Measurements from ENCODE around the gene SF3B4.

DNA sequence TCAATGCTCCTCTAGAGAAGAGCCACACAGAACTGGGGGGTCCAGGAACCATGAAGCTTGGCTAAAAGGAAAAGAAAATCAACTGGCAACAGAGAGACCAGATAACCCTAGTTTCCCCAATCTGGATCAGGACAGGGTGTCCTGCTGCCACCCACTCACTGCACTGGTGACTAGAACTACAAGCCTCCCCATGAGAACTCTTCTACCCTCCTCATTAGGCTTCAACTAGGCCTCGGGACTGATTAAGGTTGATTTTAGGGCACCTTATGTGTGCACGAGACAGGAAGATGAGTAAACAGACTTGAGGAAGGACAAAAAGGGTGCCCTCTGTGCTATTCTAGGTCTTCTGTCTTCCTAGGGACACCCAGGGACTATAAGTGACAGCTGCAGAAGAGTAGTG lies 2.3 kb upstream of the SF3B4 start:
- TF ChIP-seq, protein P1, sequence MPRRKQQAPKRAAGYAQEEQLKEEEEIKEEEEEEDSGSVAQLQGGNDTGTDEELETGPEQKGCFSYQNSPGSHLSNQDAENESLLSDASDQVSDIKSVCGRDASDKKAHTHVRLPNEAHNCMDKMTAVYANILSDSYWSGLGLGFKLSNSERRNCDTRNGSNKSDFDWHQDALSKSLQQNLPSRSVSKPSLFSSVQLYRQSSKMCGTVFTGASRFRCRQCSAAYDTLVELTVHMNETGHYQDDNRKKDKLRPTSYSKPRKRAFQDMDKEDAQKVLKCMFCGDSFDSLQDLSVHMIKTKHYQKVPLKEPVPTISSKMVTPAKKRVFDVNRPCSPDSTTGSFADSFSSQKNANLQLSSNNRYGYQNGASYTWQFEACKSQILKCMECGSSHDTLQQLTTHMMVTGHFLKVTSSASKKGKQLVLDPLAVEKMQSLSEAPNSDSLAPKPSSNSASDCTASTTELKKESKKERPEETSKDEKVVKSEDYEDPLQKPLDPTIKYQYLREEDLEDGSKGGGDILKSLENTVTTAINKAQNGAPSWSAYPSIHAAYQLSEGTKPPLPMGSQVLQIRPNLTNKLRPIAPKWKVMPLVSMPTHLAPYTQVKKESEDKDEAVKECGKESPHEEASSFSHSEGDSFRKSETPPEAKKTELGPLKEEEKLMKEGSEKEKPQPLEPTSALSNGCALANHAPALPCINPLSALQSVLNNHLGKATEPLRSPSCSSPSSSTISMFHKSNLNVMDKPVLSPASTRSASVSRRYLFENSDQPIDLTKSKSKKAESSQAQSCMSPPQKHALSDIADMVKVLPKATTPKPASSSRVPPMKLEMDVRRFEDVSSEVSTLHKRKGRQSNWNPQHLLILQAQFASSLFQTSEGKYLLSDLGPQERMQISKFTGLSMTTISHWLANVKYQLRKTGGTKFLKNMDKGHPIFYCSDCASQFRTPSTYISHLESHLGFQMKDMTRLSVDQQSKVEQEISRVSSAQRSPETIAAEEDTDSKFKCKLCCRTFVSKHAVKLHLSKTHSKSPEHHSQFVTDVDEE (CRISPR knock-in tag; IDR thresholded peaks at IDR 0.05), result no peak
- no peak for TF ChIP-seq ZNF565 (CRISPR knock-in tag; conservative IDR thresholded peaks at IDR 0.05; ENCODE audit: low read depth)
- TF ChIP-seq, protein P2, sequence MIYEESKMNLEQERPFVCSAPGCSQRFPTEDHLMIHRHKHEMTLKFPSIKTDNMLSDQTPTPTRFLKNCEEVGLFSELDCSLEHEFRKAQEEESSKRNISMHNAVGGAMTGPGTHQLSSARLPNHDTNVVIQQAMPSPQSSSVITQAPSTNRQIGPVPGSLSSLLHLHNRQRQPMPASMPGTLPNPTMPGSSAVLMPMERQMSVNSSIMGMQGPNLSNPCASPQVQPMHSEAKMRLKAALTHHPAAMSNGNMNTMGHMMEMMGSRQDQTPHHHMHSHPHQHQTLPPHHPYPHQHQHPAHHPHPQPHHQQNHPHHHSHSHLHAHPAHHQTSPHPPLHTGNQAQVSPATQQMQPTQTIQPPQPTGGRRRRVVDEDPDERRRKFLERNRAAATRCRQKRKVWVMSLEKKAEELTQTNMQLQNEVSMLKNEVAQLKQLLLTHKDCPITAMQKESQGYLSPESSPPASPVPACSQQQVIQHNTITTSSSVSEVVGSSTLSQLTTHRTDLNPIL (CRISPR knock-in tag; IDR thresholded peaks at IDR 0.05; ENCODE audit: low read depth), result no peak
- TF ChIP-seq ZC3H10 (CRISPR knock-in tag; IDR thresholded peaks at IDR 0.05), result no peak
- no peak for TF ChIP-seq GLIS3 (CRISPR knock-in tag; IDR thresholded peaks at IDR 0.05)
- TF ChIP-seq, protein P3, sequence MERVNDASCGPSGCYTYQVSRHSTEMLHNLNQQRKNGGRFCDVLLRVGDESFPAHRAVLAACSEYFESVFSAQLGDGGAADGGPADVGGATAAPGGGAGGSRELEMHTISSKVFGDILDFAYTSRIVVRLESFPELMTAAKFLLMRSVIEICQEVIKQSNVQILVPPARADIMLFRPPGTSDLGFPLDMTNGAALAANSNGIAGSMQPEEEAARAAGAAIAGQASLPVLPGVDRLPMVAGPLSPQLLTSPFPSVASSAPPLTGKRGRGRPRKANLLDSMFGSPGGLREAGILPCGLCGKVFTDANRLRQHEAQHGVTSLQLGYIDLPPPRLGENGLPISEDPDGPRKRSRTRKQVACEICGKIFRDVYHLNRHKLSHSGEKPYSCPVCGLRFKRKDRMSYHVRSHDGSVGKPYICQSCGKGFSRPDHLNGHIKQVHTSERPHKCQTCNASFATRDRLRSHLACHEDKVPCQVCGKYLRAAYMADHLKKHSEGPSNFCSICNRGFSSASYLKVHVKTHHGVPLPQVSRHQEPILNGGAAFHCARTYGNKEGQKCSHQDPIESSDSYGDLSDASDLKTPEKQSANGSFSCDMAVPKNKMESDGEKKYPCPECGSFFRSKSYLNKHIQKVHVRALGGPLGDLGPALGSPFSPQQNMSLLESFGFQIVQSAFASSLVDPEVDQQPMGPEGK (CRISPR knock-in tag; IDR thresholded peaks at IDR 0.05; ENCODE audit: borderline replicate concordance), result no peak
- TF ChIP-seq CSDC2 (CRISPR knock-in tag; IDR thresholded peaks at IDR 0.05), result no peak

All from SK-N-SH treated with all-trans-retinoic acid at 6 μM for 48 hours (cell line).